ENCODE measurements around the gene PEX7. TPM values are rescaled to one million over a fixed set of nuclear protein-coding genes. Genes with fewer than 3 reads are reported as not detected.

Gene PEX7
- total and polyA plus RNA-seq, 2 experiments from 2014 or later, result 13.7 to 15.7 TPM

GRCh38 chr6:136792095-136792409, 30.3 kb upstream of the PEX7 start:
- TF ChIP-seq CTCF (IDR thresholded peaks at IDR 0.05; ENCODE audit: low read depth, low read length), result no peak
- no peaks in the 10 kb centered on the region for H3K9me3 ChIP-seq (ENCODE audit: low read depth)
- H3K27me3 ChIP-seq, result peaks cover 28% of the 10 kb centered on the region
- DNase-seq (ENCODE audit: low read depth in 1 of 2, low spot score in 1 of 2), result no peak
- H3K36me3 ChIP-seq, result no peaks in the 10 kb centered on the region
- H3K4me1 ChIP-seq (ENCODE audit: low read depth), result no peaks in the 10 kb centered on the region
- H3K4me3 ChIP-seq, result peak overlapping the region; percentile 60
- no peak overlapping the region for H3K27ac ChIP-seq

- no peaks in the 10 kb centered on the region for H3K36me3 ChIP-seq
- TF ChIP-seq CTCF (IDR thresholded peaks at IDR 0.05; ENCODE audit: low read depth, low read length), result peak; percentile 90
- H3K4me1 ChIP-seq (ENCODE audit: low read depth), result no peaks in the 10 kb centered on the region
- no peak within 1 kb of the TSS for H3K27ac ChIP-seq
- no peaks in the 10 kb centered on the region for H3K9me3 ChIP-seq (ENCODE audit: low read depth)
- H3K27me3 ChIP-seq, result peaks cover 27% of the 10 kb centered on the region
- DNase-seq (ENCODE audit: low read depth in 1 of 2, low spot score in 1 of 2), result peak; percentile 89 to 95
- H3K4me3 ChIP-seq, result peak within 1 kb of the TSS; percentile 60
Observed at GRCh38 chr6:136792410-136793262, 29.8 kb upstream of the PEX7 start, which contains the start of gene MAP3K5. TSS of gene MAP3K5 (minus strand) at chr6:136792477. CDS start at chr6:136792157, 320 bp downstream.

- H3K27me3 ChIP-seq, result peaks cover 23% of the 10 kb centered on the region
- H3K4me3 ChIP-seq, result peak overlapping the region; percentile 60
- TF ChIP-seq CTCF (IDR thresholded peaks at IDR 0.05; ENCODE audit: low read depth, low read length), result no peak
Observed at GRCh38 chr6:136793363-136793762, 29.0 kb upstream of the PEX7 start.

GRCh38 chr6:136795386-136795785, 27.0 kb upstream of the PEX7 start:
- H3K4me3 ChIP-seq, result no peak overlapping the region
- DNase-seq (ENCODE audit: low read depth in 1 of 2, low spot score in 1 of 2), result no peak
- TF ChIP-seq CTCF (IDR thresholded peaks at IDR 0.05; ENCODE audit: low read depth, low read length), result no peak
- no peaks in the 10 kb centered on the region for H3K9me3 ChIP-seq (ENCODE audit: low read depth)
- H3K27me3 ChIP-seq, result peaks cover 17% of the 10 kb centered on the region
- H3K36me3 ChIP-seq, result no peaks in the 10 kb centered on the region
- no peak overlapping the region for H3K27ac ChIP-seq
- H3K4me1 ChIP-seq (ENCODE audit: low read depth), result no peaks in the 10 kb centered on the region

More at GRCh38 chr6:136793363-136793762, 29.0 kb upstream of the PEX7 start:
- Histone ChIP-seq H3K36me3 (no peaks in the 10 kb centered on the region), H3K9me3 (ENCODE audit: low read depth) (no peaks in the 10 kb centered on the region), H3K27ac (no peak overlapping the region), H3K4me1 (ENCODE audit: low read depth) (no peaks in the 10 kb centered on the region)
- no peak for DNase-seq (ENCODE audit: low read depth in 1 of 2, low spot score in 1 of 2)

GRCh38 chr6:136795996-136796395, 26.4 kb upstream of the PEX7 start:
- H3K27ac ChIP-seq, result no peak overlapping the region
- no peak for DNase-seq (ENCODE audit: low read depth in 1 of 2, low spot score in 1 of 2)
- no peak for TF ChIP-seq CTCF (IDR thresholded peaks at IDR 0.05; ENCODE audit: low read depth, low read length)
- H3K4me1 ChIP-seq (ENCODE audit: low read depth), result no peaks in the 10 kb centered on the region
- H3K36me3 ChIP-seq, result no peaks in the 10 kb centered on the region
- H3K4me3 ChIP-seq, result no peak overlapping the region
- H3K9me3 ChIP-seq (ENCODE audit: low read depth), result no peaks in the 10 kb centered on the region
- H3K27me3 ChIP-seq, result peaks cover 11% of the 10 kb centered on the region
